Measurements from ENCODE around the gene BTBD2.

BTBD2 gene

DNA sequence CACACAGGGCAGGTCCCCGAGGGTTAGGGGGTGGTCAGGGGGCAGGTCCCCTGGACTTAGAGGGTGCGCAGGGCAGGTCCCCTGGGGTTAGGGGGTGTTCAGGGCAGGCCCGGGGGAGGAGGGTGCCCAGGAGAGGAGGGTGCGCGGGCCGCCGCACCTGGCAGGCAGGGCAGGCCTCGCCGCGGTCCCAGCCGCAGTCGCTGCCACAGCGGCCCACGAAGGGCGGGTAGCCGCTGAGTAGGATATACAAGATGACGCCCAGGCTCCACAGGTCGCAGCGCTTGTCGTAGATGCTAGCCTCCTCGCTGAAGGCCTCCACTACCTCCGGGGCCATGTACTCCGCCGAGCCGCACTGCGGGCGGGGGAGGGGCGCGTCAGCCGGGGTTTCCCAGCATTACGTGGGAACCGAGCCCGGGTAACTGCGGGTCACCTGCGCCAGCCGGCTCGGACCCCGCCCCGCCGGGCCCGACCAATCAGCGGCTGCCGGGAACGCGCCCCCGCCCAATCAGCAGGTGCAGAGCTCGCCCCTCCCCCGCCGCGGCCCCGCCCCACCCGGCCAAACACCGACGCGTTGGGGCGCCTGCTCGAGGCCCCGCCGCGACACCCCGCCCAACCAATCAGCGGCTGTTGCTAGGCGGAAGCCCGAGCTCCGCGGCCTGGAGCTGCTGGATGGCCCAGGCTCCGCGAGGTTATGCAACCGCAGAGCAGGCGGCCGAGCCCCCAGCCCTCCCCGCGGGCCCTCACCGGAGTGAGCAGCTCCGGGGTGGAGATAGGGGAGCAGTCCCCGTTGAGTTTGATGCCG, 26.4 kb upstream of the BTBD2 start:
- TF ChIP-seq, protein P1, sequence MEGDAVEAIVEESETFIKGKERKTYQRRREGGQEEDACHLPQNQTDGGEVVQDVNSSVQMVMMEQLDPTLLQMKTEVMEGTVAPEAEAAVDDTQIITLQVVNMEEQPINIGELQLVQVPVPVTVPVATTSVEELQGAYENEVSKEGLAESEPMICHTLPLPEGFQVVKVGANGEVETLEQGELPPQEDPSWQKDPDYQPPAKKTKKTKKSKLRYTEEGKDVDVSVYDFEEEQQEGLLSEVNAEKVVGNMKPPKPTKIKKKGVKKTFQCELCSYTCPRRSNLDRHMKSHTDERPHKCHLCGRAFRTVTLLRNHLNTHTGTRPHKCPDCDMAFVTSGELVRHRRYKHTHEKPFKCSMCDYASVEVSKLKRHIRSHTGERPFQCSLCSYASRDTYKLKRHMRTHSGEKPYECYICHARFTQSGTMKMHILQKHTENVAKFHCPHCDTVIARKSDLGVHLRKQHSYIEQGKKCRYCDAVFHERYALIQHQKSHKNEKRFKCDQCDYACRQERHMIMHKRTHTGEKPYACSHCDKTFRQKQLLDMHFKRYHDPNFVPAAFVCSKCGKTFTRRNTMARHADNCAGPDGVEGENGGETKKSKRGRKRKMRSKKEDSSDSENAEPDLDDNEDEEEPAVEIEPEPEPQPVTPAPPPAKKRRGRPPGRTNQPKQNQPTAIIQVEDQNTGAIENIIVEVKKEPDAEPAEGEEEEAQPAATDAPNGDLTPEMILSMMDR (IDR thresholded peaks at IDR 0.05), result no peak
- H3K4me3 ChIP-seq, result peak overlapping the region; percentile 70
- H3K27ac ChIP-seq, result peak overlapping the region; percentile 93 to 97
- DNase-seq (ENCODE audit: low spot score), result peak; percentile 98

DNA sequence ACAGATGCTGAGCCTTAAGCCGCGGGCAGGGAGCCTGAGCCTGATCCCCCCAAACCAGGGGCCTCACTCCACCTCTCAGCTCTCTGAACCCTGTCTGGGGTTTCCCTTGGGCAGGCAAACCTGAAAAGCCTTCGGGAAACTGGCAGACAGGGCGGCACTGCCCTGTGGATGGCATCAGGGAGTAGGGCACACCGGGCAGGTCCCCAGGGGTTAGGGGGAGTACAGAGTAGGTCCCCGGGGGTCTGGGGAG, 25.8 kb upstream of the BTBD2 start:
- TF ChIP-seq, protein P1 (IDR thresholded peaks at IDR 0.05), result no peak
- no peak for DNase-seq (ENCODE audit: low spot score)
- H3K4me3 ChIP-seq, result peak overlapping the region; percentile 70
- H3K27ac ChIP-seq, result peak overlapping the region; percentile 93 to 97

DNA sequence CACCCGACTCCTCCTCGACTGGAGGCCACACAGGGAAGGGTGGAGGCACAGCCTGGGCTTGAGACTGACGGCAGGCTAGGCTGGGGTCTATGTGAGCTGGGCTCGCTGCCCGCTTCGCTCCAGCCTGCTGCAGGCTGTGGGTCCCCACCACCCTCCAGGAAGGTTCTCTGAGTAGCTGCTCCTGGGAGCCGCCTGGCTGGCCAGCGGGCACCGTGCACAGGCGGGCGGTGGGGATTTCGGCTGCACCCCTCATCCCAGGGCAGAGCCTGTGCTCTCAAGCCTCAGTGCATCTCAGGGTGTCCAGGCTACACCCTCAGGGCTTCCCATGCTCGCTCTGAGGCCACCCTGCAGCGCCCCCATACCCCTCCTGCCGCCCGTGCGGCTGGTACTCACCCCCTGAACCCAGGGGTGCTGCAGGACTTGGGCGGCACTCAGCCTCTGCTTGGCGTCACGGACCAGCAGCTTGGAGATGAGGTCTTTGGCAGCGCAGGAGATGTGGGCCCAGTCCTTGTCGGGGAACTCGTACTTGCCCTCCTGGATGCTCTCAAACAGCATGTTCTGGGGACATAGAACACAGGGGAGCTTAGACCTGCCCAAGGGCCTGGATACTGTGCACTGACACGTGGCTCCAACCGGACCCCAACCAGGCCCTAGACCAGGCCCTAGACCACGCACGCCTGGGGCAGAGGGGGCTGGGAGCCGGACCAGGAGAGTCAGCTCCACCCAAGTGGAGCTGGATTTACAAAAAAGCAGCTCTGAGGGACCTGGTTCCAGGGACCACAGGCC, 25.3 kb upstream of the BTBD2 start:
- H3K27ac ChIP-seq, result peak overlapping the region; percentile 93 to 97
- no peak for DNase-seq (ENCODE audit: low spot score)
- TF ChIP-seq, protein P1 (IDR thresholded peaks at IDR 0.05), result no peak
- no peak overlapping the region for H3K4me3 ChIP-seq

DNA sequence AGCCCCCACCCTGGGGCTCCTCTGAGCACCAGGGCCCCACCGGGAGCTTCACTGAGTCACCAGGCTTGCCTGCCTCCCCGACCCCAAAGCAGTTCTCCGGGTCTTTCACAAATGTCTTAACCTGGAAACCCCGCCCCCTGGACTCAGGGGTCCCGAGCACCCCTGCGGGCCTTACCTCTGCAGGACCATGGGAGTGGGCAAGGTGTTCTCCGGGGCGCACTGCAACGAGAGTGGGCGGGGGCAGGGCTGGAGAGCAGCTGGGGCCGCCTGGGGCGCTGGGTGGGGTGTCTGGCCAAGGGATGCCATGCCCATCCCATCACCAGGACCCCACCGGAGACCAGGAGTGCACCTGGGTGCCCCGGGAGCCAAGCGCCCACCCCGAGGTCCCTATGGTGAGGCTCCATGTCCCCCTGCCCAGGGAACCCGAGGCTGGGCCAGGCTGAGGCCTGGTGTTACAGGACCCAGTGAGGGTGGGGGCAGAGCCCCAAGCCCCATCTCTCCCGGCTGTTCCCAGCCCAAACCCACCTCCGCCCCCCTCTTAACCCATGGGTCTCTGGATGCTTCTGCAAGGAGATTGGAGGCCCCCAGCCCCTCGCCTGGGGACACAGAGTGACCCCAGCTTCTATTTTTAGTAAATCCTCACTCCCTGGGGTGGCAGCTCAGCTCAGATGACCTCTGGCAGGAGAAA, 24.6 kb upstream of the BTBD2 start:
- DNase-seq (ENCODE audit: low spot score), result no peak
- no peak overlapping the region for H3K4me3 ChIP-seq
- TF ChIP-seq, protein P1 (IDR thresholded peaks at IDR 0.05), result no peak
- peak overlapping the region; percentile 93 to 97 for H3K27ac ChIP-seq

DNA sequence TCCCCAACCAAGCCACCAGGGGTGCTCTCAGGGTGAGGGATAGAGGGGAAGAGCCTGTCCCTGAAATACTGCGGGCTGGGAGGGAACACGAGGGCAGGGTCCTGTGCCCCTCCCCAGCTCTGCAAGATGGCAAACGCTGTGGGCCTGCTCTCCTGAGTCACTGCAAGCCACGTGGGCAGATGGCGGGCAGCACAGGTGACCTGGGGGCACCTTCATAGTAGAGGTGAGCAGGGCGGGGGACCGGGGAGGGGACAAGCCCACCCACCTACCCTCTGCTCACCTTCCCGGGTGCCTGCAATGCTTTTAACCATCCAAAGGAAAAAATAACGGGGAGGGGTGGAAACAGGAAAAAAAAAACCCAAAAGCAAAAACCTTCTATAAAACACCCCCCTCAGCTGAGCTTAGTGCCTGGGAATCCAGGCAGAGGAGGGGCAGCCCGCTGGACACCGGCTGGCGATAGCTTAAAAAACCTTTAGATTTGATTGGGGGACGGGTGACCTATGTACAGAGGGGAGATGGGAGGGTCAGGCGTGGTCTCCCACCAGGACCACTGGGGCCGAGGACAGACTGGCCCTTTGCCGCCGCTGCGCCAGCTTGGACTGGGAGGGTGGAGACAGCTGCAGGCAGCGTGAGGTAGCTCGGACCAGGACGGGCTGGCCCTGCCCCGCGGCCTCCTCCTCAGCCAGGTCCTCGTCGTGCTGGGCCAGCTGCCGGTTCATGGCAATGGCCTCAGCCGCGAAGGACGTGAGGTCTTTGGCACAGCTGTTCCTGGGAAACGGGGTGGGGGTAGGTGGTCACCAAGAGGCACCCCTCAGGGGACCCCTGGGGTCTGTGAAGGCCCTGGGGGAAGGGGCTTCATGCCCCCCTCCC, 23.8 kb upstream of the BTBD2 start:
- no peak for DNase-seq (ENCODE audit: low spot score)
- Histone ChIP-seq H3K27ac (peak overlapping the region; percentile 1 to 97), H3K4me3 (no peak overlapping the region)
- TF ChIP-seq, protein P1 (IDR thresholded peaks at IDR 0.05), result no peak

DNA sequence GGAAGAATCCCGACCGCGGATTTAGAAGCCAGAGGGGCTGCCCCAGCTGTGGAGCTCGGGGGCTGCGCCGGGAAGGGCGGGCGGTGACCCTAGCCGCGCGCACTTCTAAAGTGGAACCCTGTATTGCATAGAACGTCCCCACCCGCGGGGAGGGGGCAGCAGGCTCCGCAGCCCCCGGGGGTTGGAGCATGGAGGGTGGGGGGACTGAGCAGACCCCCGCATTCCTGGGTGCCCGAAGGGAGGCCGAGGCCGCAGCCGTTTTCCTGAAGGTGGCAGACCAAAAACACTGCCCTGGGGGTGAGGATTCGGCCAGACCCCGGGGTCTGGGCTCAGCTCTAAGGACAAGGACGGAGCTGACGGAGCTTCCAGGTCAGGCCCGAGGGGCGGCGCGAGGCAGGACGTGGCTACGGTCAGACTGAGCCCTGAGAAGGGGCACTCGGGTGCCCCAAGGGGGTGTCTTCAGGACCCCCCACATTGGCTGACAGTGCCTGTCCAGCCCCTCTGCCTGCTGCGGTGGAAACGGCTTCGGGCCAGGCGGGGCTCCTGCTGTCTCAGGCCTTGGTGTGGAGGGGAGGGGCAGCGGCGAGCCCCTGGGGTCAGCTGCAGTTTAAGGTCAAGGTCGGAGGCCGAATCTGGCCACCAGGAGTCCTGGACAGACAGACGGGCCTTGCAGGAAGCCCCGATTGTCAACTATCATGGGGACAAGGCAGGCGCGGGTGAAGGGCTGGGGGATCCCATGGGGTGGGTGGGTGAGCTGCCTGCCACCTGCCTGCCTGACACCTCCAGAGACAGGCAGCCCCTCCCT, 23.0 kb upstream of the BTBD2 start:
- no peak overlapping the region for H3K4me3 ChIP-seq
- H3K27ac ChIP-seq, result peak overlapping the region in 1 of 2 donors; percentile 11
- TF ChIP-seq, protein P1 (IDR thresholded peaks at IDR 0.05), result no peak
- DNase-seq (ENCODE audit: low spot score), result no peak
